Fibroblast of villous mesenchyme (primary cell): ENCODE results near the gene PGM2. TPM values are rescaled to one million over a fixed set of nuclear protein-coding genes. Genes with fewer than 3 reads are reported as not detected.

Experiments
- DNase-seq: peaks from one replicate; pipeline ENCODE4 v3.0.0-alpha.2; 2010; ENCODE audit warnings: low read depth
- H3K4me3 ChIP-seq: 2 replicates; pipeline ENCODE4 v1.5.1; 2011; ENCODE audit warnings: low read depth, mild to moderate bottlenecking, low read length
- total RNA-seq: library from RNA; depleted of rRNA; stranded (reverse); fragments of >200 nt; gene quantifications from 2 replicates; pipeline ENCODE4 v1.2.3, GENCODE V29; 2012
- TF ChIP-seq, protein P1 (sequence below): IDR thresholded peaks from 2 replicates; pipeline ENCODE4 v1.5.1; 2012; ENCODE audit warnings: low read depth, mild to moderate bottlenecking, low read length; ENCODE audit not compliant: insufficient read depth

Gene PGM2
- total RNA-seq, 1 donor, result 25.9 TPM

- TF ChIP-seq, protein P1, sequence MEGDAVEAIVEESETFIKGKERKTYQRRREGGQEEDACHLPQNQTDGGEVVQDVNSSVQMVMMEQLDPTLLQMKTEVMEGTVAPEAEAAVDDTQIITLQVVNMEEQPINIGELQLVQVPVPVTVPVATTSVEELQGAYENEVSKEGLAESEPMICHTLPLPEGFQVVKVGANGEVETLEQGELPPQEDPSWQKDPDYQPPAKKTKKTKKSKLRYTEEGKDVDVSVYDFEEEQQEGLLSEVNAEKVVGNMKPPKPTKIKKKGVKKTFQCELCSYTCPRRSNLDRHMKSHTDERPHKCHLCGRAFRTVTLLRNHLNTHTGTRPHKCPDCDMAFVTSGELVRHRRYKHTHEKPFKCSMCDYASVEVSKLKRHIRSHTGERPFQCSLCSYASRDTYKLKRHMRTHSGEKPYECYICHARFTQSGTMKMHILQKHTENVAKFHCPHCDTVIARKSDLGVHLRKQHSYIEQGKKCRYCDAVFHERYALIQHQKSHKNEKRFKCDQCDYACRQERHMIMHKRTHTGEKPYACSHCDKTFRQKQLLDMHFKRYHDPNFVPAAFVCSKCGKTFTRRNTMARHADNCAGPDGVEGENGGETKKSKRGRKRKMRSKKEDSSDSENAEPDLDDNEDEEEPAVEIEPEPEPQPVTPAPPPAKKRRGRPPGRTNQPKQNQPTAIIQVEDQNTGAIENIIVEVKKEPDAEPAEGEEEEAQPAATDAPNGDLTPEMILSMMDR, result no peak
- H3K4me3 ChIP-seq, result no peak overlapping the region
- DNase-seq, result peak; percentile 68
Measured at GRCh38 chr4:37799941-37800554, 26.4 kb upstream of the PGM2 start.

- H3K4me3 ChIP-seq, result no peak overlapping the region
- DNase-seq, result peak; percentile 36
- TF ChIP-seq, protein P1, result peak; percentile 52
Measured at GRCh38 chr4:37802068-37802666, 24.3 kb upstream of the PGM2 start.

DNA sequence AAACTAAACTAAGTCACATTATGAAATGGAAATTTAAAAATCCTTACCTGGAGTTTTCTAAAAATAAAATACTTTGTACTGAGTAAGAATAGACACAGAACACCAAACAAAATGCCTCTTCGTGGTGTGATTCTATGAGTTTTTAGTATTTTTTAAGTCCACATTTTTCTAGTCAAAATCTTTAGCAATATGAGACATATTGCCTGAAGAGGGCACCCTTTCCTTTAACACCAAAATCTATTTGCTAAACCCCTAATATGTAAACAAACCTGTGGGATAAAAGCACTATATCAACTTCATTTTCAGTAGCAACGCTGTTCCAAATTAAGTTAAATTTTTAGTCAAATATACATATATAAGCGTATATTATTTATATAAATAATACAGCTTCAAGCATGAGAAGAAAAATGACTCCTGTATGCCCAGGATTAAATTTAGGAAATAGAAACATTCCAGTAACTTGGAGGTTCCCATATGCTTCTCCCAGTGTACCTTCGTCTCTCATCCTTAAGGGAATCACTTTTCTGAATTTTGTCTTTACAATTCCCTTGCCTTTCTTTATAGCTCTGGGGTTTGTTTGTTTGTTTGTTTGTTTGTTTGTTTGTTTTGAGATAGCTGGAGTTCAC, 23.0 kb upstream of the PGM2 start:
- H3K4me3 ChIP-seq, result no peak overlapping the region
- peak; percentile 73 for DNase-seq
- TF ChIP-seq, protein P1, result peak; percentile 55

GRCh38 chr4:37805091-37805490, 21.4 kb upstream of the PGM2 start:
- TF ChIP-seq, protein P1, result no peak

DNA sequence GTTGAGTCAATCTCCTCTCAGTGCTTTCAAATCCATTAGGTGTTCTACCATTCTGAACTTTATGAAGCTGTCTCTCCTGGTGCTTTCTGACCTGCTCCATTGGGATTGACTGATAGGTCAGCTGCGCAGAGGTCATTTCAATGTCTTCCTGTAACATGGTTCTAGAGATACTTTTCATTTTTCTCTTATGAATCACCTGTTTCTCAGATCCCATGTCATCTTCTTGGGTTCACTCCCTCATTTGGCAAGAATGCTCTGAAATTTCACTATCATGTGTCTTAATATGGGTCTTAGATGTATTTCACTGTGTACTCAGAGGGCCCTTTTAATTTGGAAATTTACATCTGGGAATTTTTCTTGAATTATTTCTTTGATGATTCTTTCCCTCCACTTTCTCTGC, 13.8 kb upstream of the PGM2 start:
- no peak overlapping the region for H3K4me3 ChIP-seq
- DNase-seq, result peak; percentile 46
- TF ChIP-seq, protein P1, result no peak

More at GRCh38 chr4:37805091-37805490, 21.4 kb upstream of the PGM2 start:
- H3K4me3 ChIP-seq, result no peak overlapping the region
- no peak for DNase-seq

DNA sequence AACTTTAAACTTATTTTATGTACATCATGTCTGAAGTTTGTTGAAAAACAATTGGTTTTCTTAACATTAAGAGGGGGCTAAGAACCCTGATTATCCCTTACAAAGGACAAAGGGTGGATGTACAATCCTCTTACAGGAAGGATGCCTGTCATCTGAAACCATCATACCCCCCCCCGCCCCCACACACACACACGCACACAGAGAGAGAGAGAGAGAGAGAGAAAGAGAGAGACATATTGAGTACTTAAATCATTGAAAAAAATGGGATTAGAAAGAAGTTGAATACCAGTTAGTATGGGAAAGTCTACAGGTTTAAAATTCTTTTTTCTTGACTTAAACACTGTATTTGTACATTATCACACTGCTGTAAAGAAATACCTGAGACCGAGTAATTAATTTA, 10.9 kb upstream of the PGM2 start:
- no peak for DNase-seq
- TF ChIP-seq, protein P1, result no peak
- no peak overlapping the region for H3K4me3 ChIP-seq

GRCh38 chr4:37816006-37816405, 10.5 kb upstream of the PGM2 start:
- TF ChIP-seq, protein P1, result no peak
- H3K4me3 ChIP-seq, result no peak overlapping the region
- DNase-seq, result no peak
